A673 (cell line): ENCODE measurements around the gene SPTBN2. TPM values are rescaled to one million over a fixed set of nuclear protein-coding genes. Genes with fewer than 3 reads are reported as not detected.

Experiments used
- BruUV-seq: library from RNA; stranded (reverse); fragments of 400-500 nt; replicated peaks from 2 replicates; lab custom pipeline; 2021; lab: Mats Ljungman, UMichigan
- CTCF ChIA-PET: fragments of 300-600 bp; sonication (Branson Sonifier 250); formaldehyde crosslinking; loops from one replicate; lab custom pipeline; 2022; ENCODE audit warnings: antibody characterized with exemption; lab: Charles Lee
- POLR2A ChIA-PET: fragments of 300-600 bp; sonication (Branson Sonifier 250); formaldehyde crosslinking; loops from one replicate; lab custom pipeline; 2022; ENCODE audit warnings: antibody characterized with exemption; ENCODE audit not compliant: low non-redundant PET; lab: Charles Lee
- DNase-seq: peaks from one replicate; pipeline ENCODE4 v3.0.0-alpha.2; 2015; ENCODE audit warnings: low spot score
- H3K27ac ChIP-seq: fragments of 200-600 bp; sonication (generic); 2 replicates; pipeline ENCODE4 v1.5.1; 2016; ENCODE audit warnings: mixed run types, low read depth, mild to moderate bottlenecking, mixed read lengths, antibody characterized with exemption, low read length; ENCODE audit not compliant: poor library complexity, severe bottlenecking
- H3K27me3 ChIP-seq: fragments of 200-600 bp; sonication (generic); replicated peaks from 2 replicates; pipeline ENCODE4 v1.6.1; 2017; ENCODE audit warnings: mixed run types, low read depth, mild to moderate bottlenecking, mixed read lengths, antibody characterized with exemption, low read length; ENCODE audit not compliant: insufficient read depth, poor library complexity
- H3K36me3 ChIP-seq: fragments of 200-600 bp; sonication (generic); 2 replicates; pipeline ENCODE4 v1.6.1; 2016; ENCODE audit warnings: mixed run types, mild to moderate bottlenecking, mixed read lengths, antibody characterized with exemption, low read length; ENCODE audit not compliant: insufficient read depth, poor library complexity, severe bottlenecking
- H3K4me1 ChIP-seq: fragments of 200-600 bp; sonication (generic); 2 replicates; pipeline ENCODE4 v1.6.1; 2017; ENCODE audit warnings: mixed run types, mild to moderate bottlenecking, mixed read lengths, antibody characterized with exemption, low read length; ENCODE audit not compliant: insufficient read depth, poor library complexity, severe bottlenecking
- H3K4me3 ChIP-seq: fragments of 200-600 bp; sonication (generic); 2 replicates; pipeline ENCODE4 v1.5.1; 2016; ENCODE audit warnings: low read depth, mixed run types, mild to moderate bottlenecking, mixed read lengths, low read length; ENCODE audit not compliant: poor library complexity, severe bottlenecking
- H3K9me3 ChIP-seq: fragments of 200-600 bp; sonication (generic); 2 replicates; pipeline ENCODE4 v1.6.1; 2016; ENCODE audit warnings: mixed run types, low read depth, mild to moderate bottlenecking, mixed read lengths, antibody characterized with exemption, low read length; ENCODE audit not compliant: poor library complexity, severe bottlenecking
- EZH2 ChIP-seq: fragments of 200-600 bp; sonication (generic); IDR thresholded peaks from 2 replicates; pipeline ENCODE4 v1.6.1; 2017; ENCODE audit warnings: borderline replicate concordance, low read depth, mild to moderate bottlenecking, mixed read lengths, antibody characterized with exemption, low read length; ENCODE audit not compliant: poor library complexity, severe bottlenecking
- intact Hi-C: fragments of 100-400 bp; cut with micrococcal nuclease; formaldehyde crosslinking; loops from one replicate; pipeline ENCODE4 v1.10.0; 2022; ENCODE audit not compliant: unreplicated experiment
- total RNA-seq: library from RNA; stranded (reverse); gene quantifications from 2 replicates; pipeline ENCODE4 v1.2.3, GENCODE V29; 2021
- TF ChIP-seq, protein P1 (sequence below): fragments of 300-800, 200-600 bp; sonication (generic); conservative IDR thresholded peaks from 2 replicates; pipeline ENCODE4 v1.5.1; 2017; ENCODE audit warnings: low read depth, mild to moderate bottlenecking, antibody characterized with exemption, low read length, moderate library complexity, mixed read lengths

Gene SPTBN2
- total RNA-seq, 1 experiment from 2014 or later: 21.1 TPM

- no peak overlapping the region for H3K4me3 ChIP-seq
- CTCF ChIA-PET: interaction anchor here (0.7 kb wide), 1 partner anchor 704 kb away, joined by 4 read pairs; no protein-coding TSS in a partner anchor
- BruUV-seq: no TSS peak
- no peaks in the 10 kb centered on the region for H3K9me3 ChIP-seq
- DNase-seq: no peak
- H3K36me3 ChIP-seq: no peaks in the 10 kb centered on the region
- POLR2A ChIA-PET: no interaction called here
- intact Hi-C loops: no loop called here
- H3K27ac ChIP-seq: no peak overlapping the region
- TF ChIP-seq, protein P1, sequence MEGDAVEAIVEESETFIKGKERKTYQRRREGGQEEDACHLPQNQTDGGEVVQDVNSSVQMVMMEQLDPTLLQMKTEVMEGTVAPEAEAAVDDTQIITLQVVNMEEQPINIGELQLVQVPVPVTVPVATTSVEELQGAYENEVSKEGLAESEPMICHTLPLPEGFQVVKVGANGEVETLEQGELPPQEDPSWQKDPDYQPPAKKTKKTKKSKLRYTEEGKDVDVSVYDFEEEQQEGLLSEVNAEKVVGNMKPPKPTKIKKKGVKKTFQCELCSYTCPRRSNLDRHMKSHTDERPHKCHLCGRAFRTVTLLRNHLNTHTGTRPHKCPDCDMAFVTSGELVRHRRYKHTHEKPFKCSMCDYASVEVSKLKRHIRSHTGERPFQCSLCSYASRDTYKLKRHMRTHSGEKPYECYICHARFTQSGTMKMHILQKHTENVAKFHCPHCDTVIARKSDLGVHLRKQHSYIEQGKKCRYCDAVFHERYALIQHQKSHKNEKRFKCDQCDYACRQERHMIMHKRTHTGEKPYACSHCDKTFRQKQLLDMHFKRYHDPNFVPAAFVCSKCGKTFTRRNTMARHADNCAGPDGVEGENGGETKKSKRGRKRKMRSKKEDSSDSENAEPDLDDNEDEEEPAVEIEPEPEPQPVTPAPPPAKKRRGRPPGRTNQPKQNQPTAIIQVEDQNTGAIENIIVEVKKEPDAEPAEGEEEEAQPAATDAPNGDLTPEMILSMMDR: no peak
- no peak for TF ChIP-seq EZH2
- no peaks in the 10 kb centered on the region for H3K27me3 ChIP-seq
- H3K4me1 ChIP-seq: peaks cover 23% of the 10 kb centered on the region
Measured at GRCh38 chr11:66752148-66752547, 23.1 kb upstream of the SPTBN2 start.

DNA sequence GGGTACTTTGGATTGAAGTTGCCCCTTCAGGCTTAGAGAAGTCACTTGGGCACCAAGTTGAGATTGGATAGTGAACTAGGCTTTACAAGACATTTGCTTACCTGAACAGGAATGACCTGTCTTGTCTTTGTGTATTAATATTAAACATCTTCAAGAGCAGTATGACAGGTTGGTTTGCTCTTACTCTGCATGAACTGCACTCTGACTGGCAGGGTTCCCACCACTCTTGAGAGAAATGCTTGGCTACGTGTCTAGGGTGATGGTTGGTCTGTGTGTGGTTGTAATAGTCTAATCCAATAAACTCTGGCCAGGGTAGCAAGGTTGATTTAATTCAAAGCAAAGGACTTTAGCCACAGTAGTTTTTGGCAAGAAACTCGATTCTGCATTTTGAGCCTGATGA, 20.1 kb upstream of the SPTBN2 start:
- no peaks in the 10 kb centered on the region for H3K27me3 ChIP-seq
- H3K9me3 ChIP-seq: no peaks in the 10 kb centered on the region
- DNase-seq: no peak
- TF ChIP-seq, protein P1: no peak
- H3K36me3 ChIP-seq: no peaks in the 10 kb centered on the region
- intact Hi-C loops: no loop called here
- POLR2A ChIA-PET: no interaction called here
- peaks cover 25% of the 10 kb centered on the region for H3K4me1 ChIP-seq
- no TSS peak for BruUV-seq
- H3K27ac ChIP-seq: no peak overlapping the region
- H3K4me3 ChIP-seq: no peak overlapping the region
- CTCF ChIA-PET: no interaction called here

- no TSS peak for BruUV-seq
Measured at GRCh38 chr11:66747480-66747879, 18.5 kb upstream of the SPTBN2 start.

More at GRCh38 chr11:66747480-66747879, 18.5 kb upstream of the SPTBN2 start:
- POLR2A ChIA-PET: interaction anchor here (0.5 to 0.7 kb wide), 2 partner anchors 15 to 326 kb away, joined by 3 read pairs; no protein-coding TSS in a partner anchor
- H3K9me3 ChIP-seq: no peaks in the 10 kb centered on the region
- CTCF ChIA-PET: no interaction called here
- no peak for DNase-seq
- intact Hi-C loops: no loop called here
- H3K27ac ChIP-seq: no peak overlapping the region
- TF ChIP-seq, protein P1: no peak
- no peak for TF ChIP-seq EZH2
- H3K36me3 ChIP-seq: no peaks in the 10 kb centered on the region
- H3K4me3 ChIP-seq: no peak overlapping the region
- peaks cover 25% of the 10 kb centered on the region for H3K4me1 ChIP-seq
- no peaks in the 10 kb centered on the region for H3K27me3 ChIP-seq
